Measurements from ENCODE around the gene BRD1. TPM values are rescaled to one million over a fixed set of nuclear protein-coding genes. Genes with fewer than 3 reads are reported as not detected.

The BRD1 gene
- polyA plus RNA-seq, 1 experiment = 4.6 TPM

DNA sequence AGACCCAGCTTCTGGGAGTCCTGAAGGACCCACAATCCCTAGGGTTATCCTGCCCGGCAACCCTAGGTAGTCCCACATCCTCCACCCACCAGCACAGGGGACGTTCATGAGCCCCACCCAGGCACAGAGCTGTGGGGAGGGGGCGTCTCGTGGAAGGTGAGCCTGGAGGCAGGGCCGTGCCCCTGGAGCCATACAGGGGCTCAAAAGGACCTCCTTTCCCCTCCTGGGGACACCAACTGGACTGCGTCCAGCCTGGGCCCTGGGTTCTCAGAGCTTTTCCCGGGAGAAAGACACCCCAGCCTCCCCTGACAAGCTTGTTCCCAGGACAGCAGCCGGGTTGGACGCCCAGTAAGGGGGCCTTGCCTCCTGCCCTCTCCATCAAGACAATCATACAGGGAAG, 78.4 kb downstream of the BRD1 start:
- Histone ChIP-seq H3K9me3 (ENCODE audit: control insufficient read depth, insufficient read depth, low read length) (peaks cover 14% of the 10 kb centered on the region; the same call in 1 of the 2 replicates), H3K27me3 (ENCODE audit: control insufficient read depth, insufficient read depth, low read length) (peaks cover 11% of the 10 kb centered on the region), H3K4me3 (ENCODE audit: low read depth, low read length) (no peak overlapping the region), H3K27ac (ENCODE audit: low read depth, low read length) (no peak overlapping the region)
- POLR2A ChIA-PET = no interaction called here
- TF ChIP-seq, protein P1, sequence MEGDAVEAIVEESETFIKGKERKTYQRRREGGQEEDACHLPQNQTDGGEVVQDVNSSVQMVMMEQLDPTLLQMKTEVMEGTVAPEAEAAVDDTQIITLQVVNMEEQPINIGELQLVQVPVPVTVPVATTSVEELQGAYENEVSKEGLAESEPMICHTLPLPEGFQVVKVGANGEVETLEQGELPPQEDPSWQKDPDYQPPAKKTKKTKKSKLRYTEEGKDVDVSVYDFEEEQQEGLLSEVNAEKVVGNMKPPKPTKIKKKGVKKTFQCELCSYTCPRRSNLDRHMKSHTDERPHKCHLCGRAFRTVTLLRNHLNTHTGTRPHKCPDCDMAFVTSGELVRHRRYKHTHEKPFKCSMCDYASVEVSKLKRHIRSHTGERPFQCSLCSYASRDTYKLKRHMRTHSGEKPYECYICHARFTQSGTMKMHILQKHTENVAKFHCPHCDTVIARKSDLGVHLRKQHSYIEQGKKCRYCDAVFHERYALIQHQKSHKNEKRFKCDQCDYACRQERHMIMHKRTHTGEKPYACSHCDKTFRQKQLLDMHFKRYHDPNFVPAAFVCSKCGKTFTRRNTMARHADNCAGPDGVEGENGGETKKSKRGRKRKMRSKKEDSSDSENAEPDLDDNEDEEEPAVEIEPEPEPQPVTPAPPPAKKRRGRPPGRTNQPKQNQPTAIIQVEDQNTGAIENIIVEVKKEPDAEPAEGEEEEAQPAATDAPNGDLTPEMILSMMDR (IDR thresholded peaks at IDR 0.05; ENCODE audit: low read depth, low read length) = no peak
- no peak for DNase-seq (ENCODE audit: low read depth, low spot score)
- CTCF ChIA-PET = no interaction called here

DNA sequence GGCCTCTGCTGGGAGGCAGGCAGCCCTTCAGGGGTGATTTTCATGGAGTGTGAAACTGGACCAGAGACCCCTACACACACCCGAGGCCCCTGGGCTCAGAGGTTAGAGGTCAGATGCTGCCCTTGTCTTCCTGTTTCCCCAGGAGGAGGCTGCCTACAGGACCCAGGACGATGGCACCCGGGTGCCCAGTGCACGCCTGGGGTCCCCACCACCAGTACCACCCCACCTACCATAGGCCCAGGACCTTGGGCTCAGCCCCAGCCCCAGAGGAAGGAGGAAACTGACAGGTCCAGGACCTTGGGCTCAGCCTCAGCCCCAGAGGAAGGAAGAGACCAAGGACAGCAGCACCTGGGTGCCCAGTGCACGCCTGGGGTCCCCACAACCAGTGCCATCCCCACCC, 79.2 kb downstream of the BRD1 start:
- Histone ChIP-seq H3K27me3 (ENCODE audit: control insufficient read depth, insufficient read depth, low read length) (peaks cover 11% of the 10 kb centered on the region), H3K27ac (ENCODE audit: low read depth, low read length) (no peak overlapping the region), H3K9me3 (ENCODE audit: control insufficient read depth, insufficient read depth, low read length) (peaks cover 14% of the 10 kb centered on the region; the same call in 1 of the 2 replicates), H3K4me3 (ENCODE audit: low read depth, low read length) (no peak overlapping the region)
- DNase-seq (ENCODE audit: low read depth, low spot score) = no peak
- CTCF ChIA-PET = no interaction called here
- POLR2A ChIA-PET = no interaction called here
- TF ChIP-seq, protein P1 (IDR thresholded peaks at IDR 0.05; ENCODE audit: low read depth, low read length) = no peak

DNA sequence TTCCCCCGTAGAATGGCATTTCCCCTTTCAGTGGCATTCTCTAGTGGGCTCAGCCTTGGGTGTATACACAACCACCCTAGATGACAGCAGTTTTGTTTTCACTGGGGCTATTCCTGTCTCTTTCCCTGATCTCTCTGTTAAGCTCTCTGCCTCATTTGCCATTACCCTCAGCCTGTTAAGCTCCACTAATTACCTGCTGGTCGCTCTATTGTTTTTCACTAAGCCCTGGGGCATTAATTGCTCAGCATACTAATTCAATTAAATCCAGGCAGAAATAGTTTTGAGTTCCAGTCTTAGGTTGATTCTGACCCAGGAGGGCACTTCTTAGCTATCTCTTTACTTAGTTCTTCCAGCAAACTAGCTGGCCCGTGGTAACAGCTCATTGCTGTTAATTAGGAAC, 80.0 kb downstream of the BRD1 start:
- Histone ChIP-seq H3K27me3 (ENCODE audit: control insufficient read depth, insufficient read depth, low read length) (peaks cover 8% of the 10 kb centered on the region), H3K4me3 (ENCODE audit: low read depth, low read length) (no peak overlapping the region), H3K27ac (ENCODE audit: low read depth, low read length) (no peak overlapping the region), H3K9me3 (ENCODE audit: control insufficient read depth, insufficient read depth, low read length) (peaks cover 14% of the 10 kb centered on the region; the same call in 1 of the 2 replicates)
- TF ChIP-seq, protein P1 (IDR thresholded peaks at IDR 0.05; ENCODE audit: low read depth, low read length) = no peak
- POLR2A ChIA-PET = no interaction called here
- no peak for DNase-seq (ENCODE audit: low read depth, low spot score)
- CTCF ChIA-PET = no interaction called here

DNA sequence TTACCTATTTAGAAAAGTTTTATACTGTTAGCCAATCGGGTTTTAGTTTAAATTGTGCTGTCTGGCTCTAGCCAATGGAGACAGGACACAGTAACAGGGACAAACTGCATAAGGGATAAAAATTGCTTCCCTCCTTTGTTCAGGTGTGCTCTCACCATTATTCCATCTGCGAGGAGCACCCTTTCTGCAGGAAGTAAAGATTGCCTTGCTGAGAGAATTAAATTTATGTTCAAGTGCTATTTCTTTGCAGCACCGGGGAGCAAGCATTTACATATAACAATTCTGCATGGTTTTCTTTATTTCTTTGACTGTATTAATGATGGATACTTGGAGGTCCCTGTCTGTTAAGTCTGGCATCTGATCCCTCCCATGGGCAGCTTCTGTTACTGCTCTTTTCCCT, 80.5 kb downstream of the BRD1 start:
- no peak for DNase-seq (ENCODE audit: low read depth, low spot score)
- POLR2A ChIA-PET = no interaction called here
- TF ChIP-seq, protein P1 (IDR thresholded peaks at IDR 0.05; ENCODE audit: low read depth, low read length) = no peak
- CTCF ChIA-PET = no interaction called here
- peaks cover 3% of the 10 kb centered on the region for H3K27me3 ChIP-seq (ENCODE audit: control insufficient read depth, insufficient read depth, low read length)
- no peak overlapping the region for H3K4me3 ChIP-seq (ENCODE audit: low read depth, low read length)
- no peak overlapping the region for H3K27ac ChIP-seq (ENCODE audit: low read depth, low read length)
- H3K9me3 ChIP-seq (ENCODE audit: control insufficient read depth, insufficient read depth, low read length) = peaks cover 14% of the 10 kb centered on the region; the same call in 1 of the 2 replicates

DNA sequence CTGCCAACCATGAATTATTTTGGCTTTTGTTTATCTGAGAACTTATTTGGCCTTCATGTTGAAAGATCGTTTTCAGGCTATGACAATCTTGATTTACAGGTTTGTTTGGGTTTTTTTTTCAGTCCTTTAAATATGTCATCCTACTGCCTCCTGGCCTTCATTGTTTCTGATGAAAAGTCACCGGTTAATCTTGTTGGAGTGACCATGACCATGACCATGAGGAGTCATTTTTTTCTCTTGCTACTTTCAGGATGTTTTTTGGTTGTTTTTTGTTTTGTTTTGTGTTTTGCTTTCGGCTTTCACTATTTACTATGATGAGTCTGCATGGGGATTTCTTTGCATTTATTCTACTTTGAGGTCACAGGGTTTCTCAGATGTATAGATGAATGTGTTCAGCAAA, 81.6 kb downstream of the BRD1 start:
- Histone ChIP-seq H3K27ac (ENCODE audit: low read depth, low read length) (no peak overlapping the region), H3K9me3 (ENCODE audit: control insufficient read depth, insufficient read depth, low read length) (peaks cover 14% of the 10 kb centered on the region; the same call in 1 of the 2 replicates), H3K4me3 (ENCODE audit: low read depth, low read length) (no peak overlapping the region), H3K27me3 (ENCODE audit: control insufficient read depth, insufficient read depth, low read length) (no peaks in the 10 kb centered on the region)
- CTCF ChIA-PET = no interaction called here
- POLR2A ChIA-PET = no interaction called here
- DNase-seq (ENCODE audit: low read depth, low spot score) = no peak
- TF ChIP-seq, protein P1 (IDR thresholded peaks at IDR 0.05; ENCODE audit: low read depth, low read length) = no peak
